CD4-positive, alpha-beta T cell treated with Interleukin-6 for 4 hours (primary cell): ENCODE data around the gene CHST11.
"Not testable (repeated sequence)": the region's sequence is repeated elsewhere in the genome, so short reads cannot be mapped to it uniquely, and the experiment has no call there.

Source experiments
- DNase-seq: peaks from one replicate; pipeline ENCODE4 v3.0.0-alpha.2; 2020; ENCODE audit warnings: mixed read lengths

Gene CHST11

DNA sequence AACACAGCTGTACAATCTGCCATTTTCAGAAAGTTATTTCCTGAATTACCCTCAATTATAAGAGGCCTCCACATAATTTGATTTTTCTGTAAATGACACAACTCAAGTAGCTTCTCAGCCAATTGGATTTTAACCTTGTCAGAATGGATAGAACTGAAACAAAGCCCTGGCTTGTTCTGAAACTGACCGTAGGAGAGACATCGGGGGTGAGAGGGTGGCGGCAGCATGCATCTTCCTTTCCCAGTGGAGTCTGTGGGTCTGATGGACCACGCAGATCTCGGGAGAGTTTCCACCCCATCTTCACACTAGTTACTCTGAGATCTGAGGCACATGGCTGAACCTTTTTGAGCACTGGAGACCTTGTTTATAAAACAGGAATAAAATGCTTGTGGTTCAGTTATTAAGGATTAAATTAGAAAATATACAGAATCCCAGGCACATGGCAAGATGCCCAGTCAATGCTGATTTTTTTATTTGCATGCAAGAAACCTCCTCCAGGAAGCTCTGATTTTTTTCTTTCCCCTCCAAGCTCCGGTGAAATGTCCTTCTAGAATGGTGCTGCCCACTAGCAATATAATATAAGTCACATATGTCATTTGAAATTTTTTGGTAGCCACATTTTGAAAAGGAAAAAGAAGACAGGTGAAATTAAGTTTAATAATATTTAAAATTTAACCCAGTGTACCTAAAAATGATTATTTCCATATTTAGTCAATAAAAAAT is 153.9 kb downstream of the CHST11 start:
- DNase-seq: no peak

DNA sequence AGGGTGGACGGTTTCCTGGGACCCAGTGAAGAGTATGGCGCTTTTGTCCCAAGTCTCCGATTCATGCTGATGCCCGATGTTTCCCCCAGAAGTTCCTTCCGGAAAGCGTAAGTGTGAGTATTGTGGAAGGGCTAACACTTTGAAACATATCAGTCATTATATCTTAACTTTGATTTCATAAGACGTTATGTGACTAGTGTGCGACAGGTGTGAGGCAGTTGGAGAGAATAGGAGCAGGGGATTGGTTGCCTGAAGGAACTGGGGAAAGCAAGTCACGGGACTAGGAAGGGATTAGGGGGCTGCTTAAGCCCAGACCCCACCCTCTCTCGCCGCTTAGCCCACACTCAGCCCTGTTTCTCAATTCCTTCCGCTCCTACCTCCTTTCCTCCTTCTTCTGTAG is 154.9 kb downstream of the CHST11 start:
- no peak for DNase-seq

DNA sequence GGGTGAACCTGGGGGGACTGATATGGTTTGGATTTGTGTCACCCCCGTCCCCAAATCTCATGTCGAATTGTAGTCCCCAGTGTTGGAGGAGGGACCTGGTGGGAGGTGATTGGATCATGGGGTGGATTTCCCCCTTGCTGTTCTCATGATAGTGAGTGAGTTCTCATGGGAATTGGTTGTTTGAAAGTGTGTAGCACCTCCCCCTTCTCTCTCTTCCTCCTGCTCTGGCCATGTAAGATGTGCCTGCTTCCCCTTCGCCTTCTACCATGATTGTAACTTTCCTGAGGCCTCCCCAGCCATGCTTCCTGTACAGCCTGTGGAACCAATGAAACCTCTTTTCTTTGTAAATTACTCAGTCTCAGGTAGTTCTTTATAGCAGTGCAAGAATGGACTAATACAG is 156.6 kb downstream of the CHST11 start:
- not testable (repeated sequence) for DNase-seq

DNA sequence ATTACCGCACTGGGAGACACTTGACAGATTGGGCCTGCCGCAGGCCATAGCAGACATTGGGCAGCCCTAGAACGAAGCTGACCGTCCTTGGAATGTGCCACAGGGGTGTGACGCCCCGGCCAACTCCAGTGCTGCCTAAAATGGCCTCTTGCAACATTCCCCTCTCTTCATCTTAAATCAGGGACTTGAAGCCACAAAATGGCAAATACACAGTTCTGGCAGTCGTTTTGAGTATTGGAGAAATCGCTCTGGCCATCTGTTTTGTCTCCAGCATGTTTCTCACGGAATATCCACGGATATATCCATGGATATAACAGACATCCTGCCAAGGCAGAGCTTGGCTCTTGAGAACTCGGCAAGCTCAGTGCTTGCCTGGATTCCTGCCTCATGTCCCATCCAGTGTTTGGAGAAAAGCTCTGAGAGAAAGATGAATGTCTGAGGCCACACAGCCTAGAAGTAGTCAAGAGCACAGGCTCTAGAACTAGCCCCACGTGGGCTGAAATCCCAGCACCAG is 158.4 kb downstream of the CHST11 start:
- DNase-seq: no peak

DNA sequence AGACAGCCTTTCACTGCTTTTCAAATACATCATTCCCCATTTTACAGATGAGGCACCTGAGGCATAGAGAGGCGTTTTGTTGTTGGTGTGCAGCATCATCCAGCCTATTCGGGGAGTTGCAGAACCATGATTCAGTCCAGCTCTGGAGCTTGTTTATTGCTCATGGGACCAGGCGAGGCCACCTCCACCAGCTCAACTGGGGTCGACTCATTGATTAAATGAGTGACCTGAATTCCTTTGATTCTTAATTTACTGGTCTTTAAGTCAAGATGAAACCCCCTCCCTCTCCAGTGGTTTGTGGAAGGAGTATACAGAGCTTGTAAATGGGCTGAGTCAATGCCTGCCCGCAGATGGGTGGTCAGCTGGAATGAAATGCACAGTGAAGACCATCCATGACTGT is 161.9 kb downstream of the CHST11 start:
- DNase-seq: no peak

DNA sequence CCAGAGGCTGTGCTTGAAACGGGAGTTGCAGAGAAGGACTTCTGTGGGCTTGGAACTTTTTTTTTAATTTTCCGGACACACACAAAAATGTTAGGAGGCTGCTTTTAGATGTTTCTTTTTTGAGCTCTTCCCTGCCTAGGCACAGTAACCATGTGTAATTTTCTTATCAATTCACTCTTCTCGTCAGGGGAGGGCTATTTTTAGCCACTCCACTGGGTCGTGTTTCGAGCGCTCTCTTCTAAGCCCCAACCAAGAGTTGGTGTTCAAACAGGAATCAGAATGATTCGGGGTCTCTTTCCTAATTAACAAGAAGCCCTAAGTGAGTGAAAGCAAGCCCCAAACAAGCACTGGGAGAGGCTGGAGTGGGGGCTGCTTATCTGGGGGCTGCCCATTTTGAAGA is 162.6 kb downstream of the CHST11 start:
- DNase-seq: no peak

DNA sequence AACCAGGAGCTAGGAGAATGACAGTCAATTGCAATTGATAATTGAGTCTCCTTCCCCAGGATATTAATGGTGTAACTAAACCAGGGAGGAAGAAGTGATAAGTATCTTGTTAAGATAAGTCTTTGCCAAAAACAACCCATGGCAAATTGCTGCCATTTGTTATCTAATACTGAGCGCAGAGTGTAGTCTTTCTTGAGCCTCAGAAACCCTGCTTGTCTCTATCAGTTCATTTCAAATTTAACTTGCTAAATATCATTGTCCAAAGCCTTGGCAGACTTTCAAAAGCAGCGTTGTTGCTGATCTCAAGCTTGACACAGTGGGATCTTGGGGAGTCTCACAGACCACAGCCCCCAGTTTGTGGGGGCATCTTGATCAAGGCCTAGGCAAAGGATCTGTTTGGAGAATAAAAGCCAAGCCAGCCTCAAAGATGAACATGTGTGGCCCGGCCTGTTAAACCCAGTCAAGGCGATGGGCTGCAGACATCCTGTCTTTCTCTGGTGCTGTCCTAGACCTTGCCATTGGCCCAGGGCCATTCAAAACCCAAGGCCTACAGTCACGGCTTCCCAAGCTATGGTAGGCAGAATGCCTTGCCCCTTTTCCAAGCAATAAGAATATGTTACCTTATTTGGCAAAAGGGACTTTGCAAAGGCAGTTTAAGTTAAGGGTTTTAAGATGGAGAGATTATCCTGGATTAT is 164.2 kb downstream of the CHST11 start:
- no peak for DNase-seq

DNA sequence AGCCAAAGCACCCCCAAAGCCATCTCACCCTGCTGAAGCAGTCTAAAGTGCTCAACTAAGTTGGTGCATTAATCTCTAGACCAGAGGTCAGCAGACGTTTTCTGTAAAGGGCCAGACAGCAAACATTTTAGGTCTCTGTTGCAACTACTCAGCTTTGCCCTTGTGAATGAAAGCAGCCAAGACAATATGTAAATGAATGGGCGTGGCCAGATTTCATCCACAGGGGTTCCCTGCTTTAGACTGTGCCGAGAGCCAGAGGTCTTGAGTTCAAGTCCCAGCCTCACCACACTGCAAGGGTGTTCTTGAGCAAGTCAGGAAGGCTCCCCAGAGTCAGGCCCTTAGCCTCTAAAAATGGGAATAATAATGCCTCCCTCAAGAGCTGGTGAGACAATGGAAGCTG is 166.2 kb downstream of the CHST11 start:
- DNase-seq: no peak

DNA sequence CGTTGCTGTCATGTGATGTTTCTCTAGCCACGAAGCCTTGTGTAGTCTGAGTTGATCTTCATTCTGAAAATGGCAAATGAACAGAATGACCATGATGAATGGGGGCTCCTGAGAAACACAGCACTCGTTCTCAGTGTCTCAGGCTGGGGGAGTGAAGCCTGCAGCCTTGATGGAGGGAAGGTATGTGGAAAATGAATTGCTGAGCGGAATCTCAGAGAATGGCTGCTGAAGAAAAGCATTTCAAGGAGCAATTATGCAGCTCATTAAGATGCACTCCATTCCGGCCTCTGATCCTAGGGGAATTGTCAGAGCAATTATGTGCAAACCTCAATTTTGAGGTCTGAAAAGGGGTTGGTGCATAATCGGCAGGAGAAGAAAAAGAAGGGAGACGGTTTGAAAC is 167.1 kb downstream of the CHST11 start:
- DNase-seq: no peak

DNA sequence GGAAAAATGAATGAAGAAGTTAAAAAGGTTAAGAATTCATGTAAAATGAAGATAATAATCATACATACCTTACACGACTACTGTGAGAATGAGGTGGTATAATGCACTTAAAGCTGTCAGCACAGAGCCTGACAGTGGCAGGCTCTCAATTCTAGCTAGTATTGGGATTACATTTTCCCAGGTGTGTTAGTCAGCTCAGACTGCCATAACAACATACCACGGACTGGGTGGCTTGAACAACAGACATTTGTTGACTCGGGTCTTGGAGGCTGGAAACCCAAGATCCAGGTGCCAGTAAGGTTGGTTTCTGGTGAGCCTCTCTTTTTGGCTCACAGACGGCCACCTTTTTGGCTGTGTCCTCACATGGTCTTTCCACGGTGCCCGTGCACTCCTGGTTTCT is 167.8 kb downstream of the CHST11 start:
- no peak for DNase-seq

DNA sequence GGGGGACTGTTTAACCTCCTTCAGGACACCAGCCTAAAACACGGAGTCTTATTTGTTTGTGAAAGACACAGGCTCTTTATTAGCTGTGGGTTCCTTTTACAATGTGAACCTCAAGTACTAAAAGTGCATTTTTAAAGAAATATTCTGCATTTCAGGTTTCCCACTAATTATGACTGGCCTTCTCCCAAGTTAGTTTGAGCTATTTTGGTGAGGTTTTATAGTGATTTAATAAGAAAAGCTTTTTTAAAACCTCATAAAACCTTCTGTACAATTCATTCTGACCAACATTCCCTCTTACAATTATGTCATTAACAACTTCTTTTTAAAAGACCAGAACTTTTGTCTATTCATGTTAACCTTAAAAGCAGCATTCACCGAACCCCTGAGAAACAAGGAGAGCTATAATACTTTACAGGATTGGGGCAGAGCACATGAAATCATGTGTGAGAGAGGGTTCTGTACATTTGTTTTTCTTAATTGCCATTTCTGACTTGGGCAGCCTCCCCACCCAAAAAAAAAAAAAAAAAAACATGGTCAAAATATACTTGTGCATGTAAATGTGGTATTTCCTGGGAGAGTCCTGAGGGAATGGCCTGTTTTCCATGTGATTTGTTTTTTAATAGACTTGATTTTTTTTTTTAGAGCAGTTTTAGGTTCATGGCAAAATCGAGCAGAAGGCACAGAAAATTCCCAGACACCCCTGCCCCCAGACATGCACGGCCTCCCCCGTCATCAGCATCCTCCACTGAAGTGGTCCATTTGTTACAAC is 169.5 kb downstream of the CHST11 start:
- DNase-seq: no peak

DNA sequence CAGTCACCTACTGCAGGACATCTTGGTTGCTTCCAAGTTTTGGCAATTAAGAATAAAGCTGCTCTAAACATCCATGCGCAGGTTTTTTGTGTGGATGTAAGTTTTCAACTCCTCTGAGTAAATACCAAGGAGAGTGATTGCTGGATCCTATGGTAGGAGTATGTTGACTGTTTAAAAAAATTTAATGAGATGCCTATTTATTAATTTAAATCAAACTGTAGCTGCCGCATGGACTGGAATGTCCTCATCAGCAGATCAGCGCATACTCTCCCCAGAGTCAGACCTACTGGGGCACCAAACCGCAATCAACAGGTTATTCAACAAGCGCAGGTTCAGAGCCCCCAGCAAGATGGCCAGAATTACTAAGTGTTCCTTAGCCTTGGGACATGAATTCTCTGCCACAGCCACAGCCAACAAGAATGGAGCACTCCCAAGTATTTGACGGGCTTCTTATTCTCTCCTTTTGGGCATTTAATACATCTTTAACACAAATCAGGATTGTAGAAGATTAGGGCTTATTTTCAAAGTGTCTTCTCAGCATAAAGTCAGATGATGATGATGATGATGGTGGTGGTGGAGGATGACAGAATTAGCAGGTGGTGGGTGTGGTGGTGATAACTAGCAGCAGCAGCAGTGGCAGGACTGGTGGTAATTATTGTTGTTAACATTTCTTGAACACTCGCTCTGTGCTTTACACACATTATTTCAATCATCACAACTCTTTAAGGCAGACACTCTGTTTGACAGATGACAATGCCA is 170.7 kb downstream of the CHST11 start:
- DNase-seq: no peak

DNA sequence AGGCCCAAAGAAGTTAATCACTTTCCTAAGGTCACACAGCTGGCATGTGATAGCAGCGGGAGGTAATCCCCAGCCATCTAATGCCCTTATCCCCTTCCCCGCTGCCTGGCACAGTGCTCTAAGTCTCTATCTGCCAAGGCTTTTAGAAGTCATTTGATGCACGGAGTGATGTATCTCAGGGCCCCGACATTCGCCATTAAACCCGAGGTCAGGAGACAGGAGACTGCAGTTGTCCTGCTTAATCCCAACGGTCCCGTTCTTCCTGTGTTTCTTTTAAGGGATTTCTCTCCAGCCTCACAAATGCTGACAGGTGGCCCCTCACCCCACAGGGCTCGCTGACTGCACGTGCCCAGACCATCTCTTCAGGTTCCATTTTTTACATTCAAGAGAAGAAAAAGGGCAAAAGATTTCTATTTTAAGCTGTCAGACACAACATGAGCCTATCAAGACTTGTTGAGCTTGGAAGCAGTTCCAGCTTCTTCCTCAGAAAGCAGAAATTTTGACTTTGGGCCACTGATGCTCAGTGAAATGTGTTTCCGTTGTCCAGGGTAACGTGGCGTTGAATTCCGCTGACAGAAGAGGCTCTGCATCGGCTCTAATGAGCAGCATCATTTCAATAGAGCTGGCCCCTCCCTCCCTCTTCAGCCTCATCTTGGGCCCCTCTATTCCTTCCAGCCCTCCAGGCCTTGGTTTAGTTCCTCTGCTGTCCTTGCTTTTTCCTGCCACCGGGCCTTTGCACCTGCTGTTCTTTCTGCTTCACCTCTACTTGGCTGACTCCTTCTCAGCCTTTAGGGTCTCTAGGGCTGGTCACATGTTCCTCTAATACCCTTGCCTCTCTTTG is 171.5 kb downstream of the CHST11 start:
- no peak for DNase-seq

DNA sequence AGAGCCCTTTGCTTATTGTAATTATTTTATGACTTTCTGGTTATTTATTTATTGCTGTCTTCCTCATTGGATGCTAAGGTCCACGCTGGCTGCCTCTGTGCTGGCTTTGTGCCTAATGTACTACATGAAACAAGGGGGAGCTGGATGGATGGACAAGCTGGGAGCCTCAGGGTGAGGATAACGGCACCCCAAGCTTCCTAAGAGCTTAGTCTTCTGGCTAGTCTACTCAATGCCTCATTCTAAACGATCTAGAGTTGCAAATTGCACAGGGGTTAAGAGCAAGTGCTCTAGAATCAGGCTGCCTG is 172.0 kb downstream of the CHST11 start:
- DNase-seq: no peak

DNA sequence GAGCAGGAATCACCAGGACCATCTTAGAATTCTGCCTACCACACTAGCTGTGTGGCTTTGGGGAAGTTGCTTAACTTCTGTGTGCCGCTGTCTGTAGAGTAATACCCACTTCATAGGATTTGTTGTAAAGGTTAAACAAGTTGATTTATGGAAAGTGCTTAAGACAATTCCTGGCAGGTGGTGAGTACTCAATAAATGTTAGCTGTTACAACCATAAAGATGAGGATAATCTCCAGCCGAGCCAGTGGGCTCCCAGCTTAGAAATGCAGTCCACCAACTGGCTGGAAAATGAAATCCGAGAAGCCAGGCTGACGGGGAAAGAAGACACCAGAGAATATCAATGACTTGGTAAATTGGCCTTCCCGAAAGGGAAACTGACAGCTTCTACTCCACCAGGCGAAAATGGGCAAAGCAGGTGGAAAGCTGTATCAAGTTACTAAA is 173.5 kb downstream of the CHST11 start:
- DNase-seq: no peak

DNA sequence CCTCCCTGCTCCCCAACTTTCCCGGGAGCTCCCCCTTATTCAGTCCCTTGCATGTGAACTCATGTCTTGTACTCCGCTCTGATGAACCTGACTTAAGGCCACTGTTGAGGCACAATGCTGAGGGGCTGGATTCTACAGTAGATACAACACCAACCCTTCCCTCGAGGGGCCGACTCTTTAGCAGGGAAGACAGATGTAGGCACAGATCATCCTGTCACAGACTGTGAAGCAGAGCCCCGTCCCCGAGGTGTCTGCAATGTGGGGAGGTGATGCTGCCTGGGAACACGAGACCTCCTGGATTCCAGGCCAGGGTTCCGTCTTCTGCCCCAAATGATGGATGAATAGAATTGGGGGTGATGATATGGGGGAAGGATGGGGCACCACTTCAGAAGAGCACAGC is 175.1 kb downstream of the CHST11 start:
- DNase-seq: no peak

DNA sequence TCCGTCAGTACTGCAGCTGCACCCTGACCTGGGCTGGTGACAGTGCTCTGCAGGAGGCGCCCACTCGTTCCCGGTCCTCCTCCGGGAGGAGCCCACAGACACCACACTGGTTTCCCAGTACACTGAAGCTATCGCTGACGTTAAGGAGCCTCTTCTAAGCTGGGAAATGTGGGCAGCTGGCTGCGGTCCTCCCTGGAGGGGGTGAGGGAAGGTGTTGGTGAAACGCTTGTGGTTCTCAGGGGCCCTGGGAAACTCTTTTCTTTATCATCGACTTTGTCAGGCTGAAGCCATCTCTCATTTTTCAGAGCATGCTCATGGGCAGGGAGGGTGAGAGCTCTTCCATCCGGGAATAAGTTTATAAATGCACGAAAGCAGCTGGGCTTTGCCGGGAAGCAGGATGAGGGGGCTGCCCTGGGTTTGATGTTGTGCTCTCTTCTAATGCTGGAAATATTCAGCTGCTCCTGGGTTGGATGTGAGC is 176.0 kb downstream of the CHST11 start:
- DNase-seq: no peak

DNA sequence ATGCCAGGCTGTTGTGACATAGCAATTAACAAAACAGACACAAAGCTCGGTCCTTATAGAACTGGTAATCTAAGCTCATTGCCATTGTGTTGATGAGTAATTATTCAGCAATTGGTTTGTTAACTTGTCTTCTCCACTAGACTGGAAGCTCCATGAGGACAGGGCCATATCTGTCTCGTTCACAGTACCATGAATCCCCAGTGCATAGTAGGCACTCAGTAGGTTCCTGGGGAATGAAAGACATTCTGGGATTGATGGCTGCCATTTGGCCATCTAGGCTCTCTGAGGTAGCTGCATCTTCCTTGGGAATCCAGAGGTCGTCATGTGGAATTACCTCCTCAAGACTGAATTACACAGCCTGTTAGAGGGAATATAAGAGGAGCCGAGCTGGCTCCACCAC is 177.3 kb downstream of the CHST11 start:
- no peak for DNase-seq

DNA sequence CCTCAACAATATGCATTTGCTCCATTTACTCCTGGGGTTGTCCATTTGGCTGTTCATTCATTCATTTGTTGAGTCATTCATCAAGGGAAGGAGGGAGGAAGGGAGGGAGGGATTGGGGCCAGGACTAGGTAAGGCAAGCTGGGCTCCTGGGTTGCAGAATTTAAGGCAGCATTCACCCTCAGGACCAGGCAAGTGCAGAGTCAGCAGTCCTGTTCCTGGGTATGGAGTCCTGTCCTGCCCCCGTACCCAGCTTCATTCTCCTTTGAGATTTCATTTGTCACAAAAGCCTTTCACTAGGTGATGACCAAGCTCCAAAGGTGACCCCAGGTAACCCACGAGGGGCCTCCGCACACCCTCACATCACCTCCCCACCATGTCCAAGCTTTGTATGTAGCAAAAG is 178.1 kb downstream of the CHST11 start:
- no peak for DNase-seq

DNA sequence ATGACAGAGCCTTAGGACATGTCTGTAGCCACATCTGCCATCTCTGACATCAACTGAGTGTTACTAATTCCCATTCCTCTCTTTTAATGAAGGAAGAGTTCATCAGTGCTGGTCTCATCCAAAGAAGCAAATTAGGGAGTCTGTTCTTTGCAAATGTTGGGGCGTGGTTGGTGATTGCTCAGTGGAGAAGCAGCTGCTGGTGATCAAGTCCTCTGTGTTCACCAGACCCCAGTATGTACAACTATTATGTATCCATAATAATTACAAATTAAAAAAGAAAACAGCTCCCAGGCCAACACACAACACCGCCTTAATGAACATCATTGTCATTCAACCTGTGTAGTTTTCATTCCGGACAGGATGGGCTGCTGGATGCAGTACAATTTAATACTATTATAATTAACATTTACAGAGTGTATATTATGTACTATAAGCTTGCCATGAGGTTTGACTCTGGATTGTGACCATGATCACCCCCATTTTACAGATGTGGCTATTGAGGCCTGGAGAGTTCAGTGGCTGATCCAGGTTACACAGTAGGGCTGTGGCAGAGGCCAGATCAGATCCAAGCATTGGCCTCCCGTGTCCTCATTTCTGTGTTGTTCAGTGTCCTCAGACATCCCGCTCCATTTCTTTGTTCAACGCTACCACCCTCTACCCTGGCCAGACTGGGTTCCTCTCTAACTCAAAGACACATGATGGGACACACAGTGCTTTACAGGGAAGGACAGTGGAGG is 179.0 kb downstream of the CHST11 start:
- DNase-seq: no peak

DNA sequence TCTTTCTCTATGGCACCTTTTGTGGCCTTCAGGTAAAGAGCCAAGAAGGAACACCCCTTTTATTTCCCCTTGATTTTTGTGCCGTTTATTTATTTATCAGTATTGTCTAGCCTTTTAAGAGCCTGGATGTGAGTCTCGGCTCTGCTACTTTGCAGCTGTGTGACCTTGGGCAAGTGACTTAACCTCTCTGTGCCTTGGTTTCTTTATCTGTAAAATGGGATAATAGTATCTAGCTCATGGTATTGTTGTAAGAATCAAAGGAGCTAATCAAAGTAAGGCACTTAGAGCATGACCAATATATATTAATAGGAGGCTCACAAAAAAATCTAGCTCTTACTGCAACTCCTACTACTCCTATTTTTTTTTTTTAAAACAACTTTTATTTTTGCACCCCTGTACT is 179.7 kb downstream of the CHST11 start:
- no peak for DNase-seq
